RWPE2 (cell line): Measurements from ENCODE around the gene GPR68.
"Not testable (repeated sequence)": the region's sequence is repeated elsewhere in the genome, so short reads cannot be mapped to it uniquely, and the experiment has no call there.

Experiments
- ATAC-seq: fragments of 200-7000 bp; cut with Tn5 transposase; 3 replicates; pipeline ENCODE4 v1.9.1; 2021; ENCODE audit warnings: low read depth
- DNase-seq: peaks from one replicate; pipeline ENCODE4 v3.0.0-alpha.2; 2020; ENCODE audit warnings: low spot score
- H3K27ac ChIP-seq: fragments of 450-650 bp; 2 replicates; pipeline ENCODE4 v1.5.1; 2017; ENCODE audit warnings: mild to moderate bottlenecking; ENCODE audit not compliant: poor library complexity, severe bottlenecking
- H3K27me3 ChIP-seq: fragments of 250-450 bp; sonication (Bioruptor Pico); 2 replicates; pipeline ENCODE4 v1.5.1; 2021; ENCODE audit warnings: mild to moderate bottlenecking, moderate library complexity; ENCODE audit not compliant: insufficient read depth, poor library complexity, severe bottlenecking
- H3K36me3 ChIP-seq: fragments of 250-450 bp; sonication (Bioruptor Pico); 2 replicates; pipeline ENCODE4 v1.5.1; 2020; ENCODE audit warnings: low read depth, mild to moderate bottlenecking, moderate library complexity
- H3K4me1 ChIP-seq: fragments of 250-450 bp; sonication (Bioruptor Pico); 2 replicates; pipeline ENCODE4 v1.5.1; 2021; ENCODE audit warnings: mild to moderate bottlenecking, moderate library complexity; ENCODE audit not compliant: insufficient read depth, poor library complexity, severe bottlenecking
- H3K4me3 ChIP-seq: fragments of 250-450 bp; sonication (Bioruptor Pico); 2 replicates; pipeline ENCODE4 v1.5.1; 2021; ENCODE audit warnings: mild to moderate bottlenecking, moderate library complexity; ENCODE audit not compliant: severe bottlenecking
- H3K9me3 ChIP-seq: fragments of 250-450 bp; sonication (Bioruptor Pico); 2 replicates; pipeline ENCODE4 v1.5.1; 2021; ENCODE audit warnings: mild to moderate bottlenecking, moderate library complexity; ENCODE audit not compliant: severe bottlenecking
- CTCF ChIP-seq: fragments of 450-650 bp; IDR thresholded peaks from one replicate; pipeline ENCODE4 v1.5.1; 2017; ENCODE audit warnings: mild to moderate bottlenecking, moderate library complexity; ENCODE audit not compliant: poor library complexity, severe bottlenecking

GPR68 gene

DNA sequence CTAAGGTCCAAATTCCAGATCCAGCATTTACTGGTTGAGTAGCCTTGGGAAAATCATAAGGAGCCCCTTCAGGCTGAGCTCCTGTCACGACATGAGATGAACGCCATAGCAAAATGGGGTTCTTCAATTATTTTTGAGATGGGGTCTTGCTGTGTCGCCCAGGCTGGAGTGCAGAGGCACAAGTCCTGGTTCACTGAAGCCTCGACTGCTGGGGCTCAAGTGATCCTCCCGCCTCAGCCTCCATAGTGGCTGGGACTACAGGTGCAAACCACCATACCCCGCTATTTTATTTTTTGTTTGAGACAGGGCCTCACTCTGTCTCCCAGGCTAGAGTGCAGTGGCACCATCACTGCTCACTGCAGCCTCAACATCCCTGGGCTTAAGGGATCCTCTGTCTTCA, 25.7 kb upstream of the GPR68 start:
- DNase-seq = no peak
- Histone ChIP-seq H3K4me1 (no peaks in the 10 kb centered on the region), H3K36me3 (peaks cover 20% of the 10 kb centered on the region; the same call in 1 of the 2 replicates), H3K27me3 (no peaks in the 10 kb centered on the region), H3K9me3 (no peaks in the 10 kb centered on the region), H3K27ac (no peak overlapping the region), H3K4me3 (no peak overlapping the region)
- ATAC-seq = no peak
- no peak for TF ChIP-seq CTCF

GRCh38 chr14:91269076-91269991, 24.8 kb upstream of the GPR68 start:
- no peak overlapping the region for H3K27ac ChIP-seq
- no peak for TF ChIP-seq CTCF
- DNase-seq = no peak
- H3K9me3 ChIP-seq = no peaks in the 10 kb centered on the region
- peaks cover 20% of the 10 kb centered on the region; the same call in 1 of the 2 replicates for H3K36me3 ChIP-seq
- H3K27me3 ChIP-seq = no peaks in the 10 kb centered on the region
- H3K4me1 ChIP-seq = no peaks in the 10 kb centered on the region
- H3K4me3 ChIP-seq = no peak overlapping the region
- ATAC-seq = no peak

DNA sequence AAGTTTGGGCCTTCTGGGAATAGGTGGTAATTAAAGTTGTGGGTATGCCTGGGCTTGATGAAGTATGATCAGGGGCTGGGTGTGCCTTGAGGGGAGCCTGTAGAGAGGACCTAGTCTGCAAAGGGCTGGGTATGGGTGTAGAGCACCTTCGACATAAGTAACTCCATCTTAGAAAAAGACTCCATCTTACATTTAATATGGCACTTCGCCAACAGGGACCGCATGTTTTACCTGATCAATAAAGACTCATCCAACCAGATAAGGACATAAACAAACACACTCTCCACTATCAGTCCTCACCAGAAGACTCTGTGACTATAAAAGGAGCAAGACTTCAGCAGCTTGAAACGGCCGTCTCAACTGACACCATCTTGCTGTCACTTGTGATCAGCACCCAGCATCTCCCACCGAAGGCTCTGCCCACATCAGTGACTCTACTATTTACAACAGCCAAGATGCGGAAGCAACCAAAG, 23.5 kb upstream of the GPR68 start:
- H3K9me3 ChIP-seq = no peaks in the 10 kb centered on the region
- DNase-seq = no peak
- no peak for TF ChIP-seq CTCF
- no peak overlapping the region for H3K4me3 ChIP-seq
- ATAC-seq = no peak
- no peak overlapping the region for H3K27ac ChIP-seq
- no peaks in the 10 kb centered on the region for H3K4me1 ChIP-seq
- H3K36me3 ChIP-seq = peaks cover 12% of the 10 kb centered on the region; the same call in 1 of the 2 replicates
- no peaks in the 10 kb centered on the region for H3K27me3 ChIP-seq

GRCh38 chr14:91266276-91266675, 21.8 kb upstream of the GPR68 start:
- H3K9me3 ChIP-seq, ATAC-seq, DNase-seq, H3K36me3 ChIP-seq, H3K4me3 ChIP-seq, H3K27ac ChIP-seq, H3K4me1 ChIP-seq, H3K27me3 ChIP-seq: not testable (repeated sequence)

- ATAC-seq = peak; percentile 28; the same call in 2 of the 3 replicates
- Histone ChIP-seq H3K27me3 (no peaks in the 10 kb centered on the region), H3K36me3 (no peaks in the 10 kb centered on the region), H3K27ac (peak overlapping the region; percentile 3), H3K4me3 (no peak overlapping the region), H3K9me3 (no peaks in the 10 kb centered on the region), H3K4me1 (no peaks in the 10 kb centered on the region)
- no peak for TF ChIP-seq CTCF
- DNase-seq = no peak
Observed at GRCh38 chr14:91265404-91265803, 20.9 kb upstream of the GPR68 start.
